NCI-H1436 treated with DMSO at 0.1 percent for 48 hours (cell line): Measurements from ENCODE around the gene MRPL55.

Source experiments
- DNase-seq: peaks from one replicate; lab custom pipeline; 2025; lab: John Stamatoyannopoulos, UW

MRPL55 gene

GRCh38 chr1:228084325-228084724 is 24.8 kb downstream of the MRPL55 start:
- DNase-seq, result no peak

GRCh38 chr1:228083871-228084278 is 25.2 kb downstream of the MRPL55 start:
- DNase-seq, result no peak

GRCh38 chr1:228082918-228083870 is 25.9 kb downstream of the MRPL55 start:
- no peak for DNase-seq

- peak; percentile 83 for DNase-seq
These were observed 26.7 kb downstream of the MRPL55 start, which contains the start of gene ARF1 for GRCh38 chr1:228082214-228082917. TSS of gene ARF1 (plus strand) at chr1:228082708. CDS start at chr1:228097115, 14,407 bp downstream.

DNA sequence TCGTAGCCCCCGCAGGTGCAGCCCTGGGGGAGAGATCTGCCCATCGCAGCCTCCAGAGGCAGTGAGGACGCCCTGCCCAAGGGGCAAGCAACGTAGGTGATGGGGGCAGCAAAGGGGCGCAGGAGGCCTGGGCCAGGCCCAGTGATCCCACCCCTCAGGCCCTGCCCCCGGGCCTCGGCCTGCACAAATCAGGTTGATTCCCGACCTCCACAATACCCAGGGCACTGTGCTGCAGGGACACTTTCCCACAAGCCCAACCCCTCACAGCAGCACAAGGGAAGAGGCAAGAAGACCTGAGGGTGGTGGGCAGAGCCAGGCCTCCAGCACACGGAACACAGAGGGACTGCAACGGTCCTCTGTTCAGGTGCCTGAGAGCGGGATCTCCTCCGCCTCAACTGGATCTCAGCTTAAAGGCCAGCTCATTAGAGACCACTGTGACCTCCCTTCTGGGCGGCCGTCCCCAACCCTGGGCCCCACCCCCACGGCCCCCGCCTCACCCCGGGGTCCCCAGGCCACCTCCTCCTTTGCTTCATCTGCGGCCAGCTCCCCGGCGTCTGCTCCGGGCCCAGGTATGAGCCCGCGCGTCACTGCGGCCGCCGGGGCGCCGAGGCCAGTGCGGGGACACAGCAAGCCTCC is 27.4 kb downstream of the MRPL55 start:
- DNase-seq, result no peak

- no peak for DNase-seq
These were observed 28.0 kb downstream of the MRPL55 start for GRCh38 chr1:228081144-228081543.

DNA sequence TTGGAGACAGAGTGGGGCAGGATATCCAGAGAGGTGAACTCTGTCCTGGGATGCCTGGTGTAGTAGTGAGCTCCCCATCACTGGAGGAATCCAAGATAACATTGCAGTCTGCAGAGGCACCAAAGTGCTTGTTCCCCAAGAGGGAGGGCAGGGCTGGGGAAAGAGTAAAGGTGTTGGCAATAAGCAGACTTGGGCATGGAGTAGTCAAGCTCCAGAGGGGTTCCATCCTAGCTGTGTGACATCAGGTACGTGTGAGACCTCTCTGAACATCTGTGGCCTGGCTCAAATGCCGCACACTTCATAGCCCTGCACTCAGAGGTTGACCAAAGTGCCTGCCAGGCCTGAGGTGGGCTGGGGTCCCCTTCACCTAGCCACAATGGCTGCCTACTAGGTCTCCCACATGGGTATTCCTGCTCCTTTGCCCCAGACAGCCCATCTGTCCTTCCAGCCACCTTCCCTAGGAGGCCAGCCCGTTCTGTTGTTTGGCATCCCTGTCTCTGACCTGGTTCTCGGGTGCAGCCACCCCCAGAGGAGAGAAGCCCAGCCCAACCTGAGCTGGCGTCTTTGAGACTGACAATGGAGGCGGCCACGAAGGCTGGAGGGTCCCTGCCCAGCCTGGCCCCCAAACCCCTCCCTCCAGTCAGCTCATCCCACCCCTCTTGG is 29.4 kb downstream of the MRPL55 start:
- DNase-seq, result no peak

- DNase-seq, result no peak
These were observed 30.1 kb downstream of the MRPL55 start for GRCh38 chr1:228079013-228079412.

GRCh38 chr1:228077565-228078330 is 31.4 kb downstream of the MRPL55 start:
- DNase-seq, result no peak

GRCh38 chr1:228076796-228077430 is 32.2 kb downstream of the MRPL55 start:
- no peak for DNase-seq

- no peak for DNase-seq
These were observed 33.3 kb downstream of the MRPL55 start for GRCh38 chr1:228075801-228076271.

DNA sequence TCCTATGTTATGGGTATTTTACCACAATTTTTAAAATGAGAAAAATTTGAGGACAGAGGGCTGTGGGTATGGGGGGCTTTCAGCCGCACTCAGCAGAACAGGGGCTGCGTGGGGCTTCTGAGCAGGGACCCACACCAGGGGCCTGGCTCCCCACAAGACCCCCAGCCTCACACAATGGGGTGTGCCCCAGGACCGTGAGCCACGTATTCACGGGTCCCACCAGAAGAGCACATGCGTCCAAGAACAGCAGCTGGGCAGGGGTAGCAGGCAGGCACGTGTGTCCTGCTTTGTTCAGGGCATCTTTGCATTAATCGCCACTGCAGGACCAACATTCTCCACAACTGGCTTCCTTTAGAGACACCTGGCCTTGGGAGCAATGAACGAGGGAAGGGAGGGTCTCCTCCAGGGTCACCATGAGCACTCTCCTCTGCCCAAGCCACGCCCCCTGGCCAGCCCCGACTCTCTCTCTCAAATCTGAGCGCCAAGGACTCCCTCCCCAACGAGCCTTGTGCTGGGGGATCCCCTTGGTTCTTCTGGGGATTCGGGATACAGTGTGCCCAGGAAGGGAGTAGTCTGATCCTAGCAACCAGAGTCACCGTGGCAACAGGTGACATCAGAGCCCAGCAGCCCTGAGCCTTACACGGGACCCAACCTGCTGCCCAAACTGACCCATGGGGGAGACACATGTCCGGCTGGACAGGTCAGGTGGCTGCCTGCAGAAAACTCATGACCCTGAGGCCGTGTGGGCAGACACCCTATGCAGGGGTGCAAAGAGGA is 34.0 kb downstream of the MRPL55 start:
- DNase-seq, result no peak

DNA sequence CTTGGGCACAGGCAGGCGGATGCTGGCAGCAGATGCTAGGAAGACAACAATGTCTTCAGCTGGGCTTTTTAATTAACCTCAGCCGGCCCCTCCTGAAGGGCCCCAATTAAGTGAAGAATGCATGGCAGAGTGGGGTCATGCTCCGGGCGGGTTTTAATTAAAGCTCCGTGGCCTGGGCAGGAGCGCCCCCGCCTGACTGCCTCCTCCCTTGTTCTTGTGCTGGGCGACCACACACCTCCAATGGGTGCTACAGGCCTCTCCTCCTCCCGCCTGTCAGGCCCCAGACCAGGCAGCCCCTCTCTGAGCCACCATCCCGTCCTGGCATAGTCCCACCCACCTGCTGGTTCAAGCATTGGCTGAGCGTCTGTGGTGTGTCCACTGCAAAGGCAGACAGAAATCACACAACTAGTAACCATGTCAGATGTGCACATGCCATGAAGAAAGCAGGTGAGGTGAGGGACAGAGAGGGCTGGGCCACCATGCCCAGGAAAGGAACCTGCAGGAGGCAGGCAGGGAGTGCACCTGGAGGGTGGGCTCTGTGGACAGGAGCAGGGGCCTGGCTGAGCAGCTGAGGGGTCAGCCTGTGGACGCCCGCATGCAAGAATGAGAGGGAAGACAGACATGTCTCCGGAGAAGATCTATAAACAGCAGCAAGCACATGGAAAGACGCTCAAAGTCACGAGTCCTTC is 35.1 kb downstream of the MRPL55 start:
- peak; percentile 34 for DNase-seq

- DNase-seq, result no peak
These were observed 35.8 kb downstream of the MRPL55 start for GRCh38 chr1:228073061-228073856.

DNA sequence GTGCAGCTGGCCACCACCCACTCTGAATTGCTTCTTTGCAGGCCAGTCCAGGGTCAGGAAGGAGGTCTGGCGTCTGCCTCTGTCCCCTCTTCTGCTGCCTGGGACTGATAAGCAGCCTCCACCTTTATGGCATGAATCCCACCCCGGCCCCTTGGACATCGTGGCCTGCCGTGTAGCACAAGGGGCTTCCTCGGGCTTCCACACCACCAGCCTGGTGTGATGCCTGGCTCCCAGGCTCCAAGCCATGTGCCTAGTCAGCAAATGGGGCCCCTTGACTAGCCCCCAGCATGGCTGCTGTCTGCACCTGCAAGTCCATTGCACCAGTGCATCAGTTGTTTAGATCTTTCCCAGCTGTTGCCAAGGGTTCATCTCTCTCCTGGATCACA is 36.4 kb downstream of the MRPL55 start:
- no peak for DNase-seq

DNA sequence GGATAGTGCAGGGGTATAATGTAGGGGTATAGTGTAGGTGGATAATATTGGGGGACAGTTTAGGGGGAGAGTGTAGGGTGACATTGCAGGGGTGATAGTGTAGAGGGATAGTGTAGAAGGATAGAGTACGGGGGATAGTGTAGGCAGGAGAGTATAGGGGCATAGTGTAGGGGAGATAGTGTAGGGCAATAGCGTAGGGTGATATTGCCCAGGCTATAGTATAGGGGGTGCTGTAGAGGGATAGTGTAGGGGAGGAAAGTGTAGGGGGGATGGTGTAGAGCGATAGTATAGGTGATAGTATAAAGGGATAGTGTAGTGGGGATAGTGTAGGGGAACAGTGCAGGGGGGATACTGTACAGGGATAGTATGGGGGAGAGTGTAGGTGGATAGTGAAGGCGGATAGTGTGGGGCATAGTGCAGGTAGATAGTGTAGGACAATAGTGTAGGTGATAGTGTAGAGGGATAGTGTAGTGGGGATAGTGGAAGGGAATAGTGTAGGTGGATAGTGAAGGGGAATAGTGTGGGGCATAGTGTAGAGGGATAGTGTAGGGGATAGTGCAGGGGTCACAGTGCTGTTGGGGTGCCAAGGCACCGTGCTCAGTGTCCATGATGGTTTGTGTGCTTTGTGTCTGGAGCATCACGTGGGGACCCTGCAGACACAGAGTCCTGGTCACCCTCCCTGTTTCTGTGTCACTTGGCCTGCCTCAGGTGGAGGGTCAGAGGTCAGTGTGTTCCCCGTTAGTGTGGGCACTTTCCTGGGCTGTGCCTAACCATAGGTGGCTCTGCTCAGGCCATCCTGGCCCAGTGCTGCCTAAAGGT is 37.1 kb downstream of the MRPL55 start:
- DNase-seq, result no peak

DNA sequence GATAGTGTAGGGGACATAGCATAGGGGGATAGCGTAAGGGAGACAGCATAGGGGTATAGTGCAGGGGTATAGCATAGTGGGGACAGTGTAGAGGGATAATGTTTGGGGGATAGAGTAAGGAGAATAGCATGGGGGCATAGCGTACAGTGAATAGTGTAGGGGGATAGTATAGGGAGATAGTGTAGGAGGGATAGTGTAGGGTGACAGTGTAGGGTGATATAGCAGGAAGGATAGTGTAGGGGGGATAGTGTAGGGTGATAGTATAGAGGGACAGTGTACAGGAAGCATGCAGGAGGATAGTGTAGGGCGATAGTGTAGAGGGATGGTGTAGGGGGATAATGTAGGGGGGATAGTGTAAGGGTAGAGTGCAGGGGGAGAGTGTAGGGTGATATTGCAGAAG is 38.2 kb downstream of the MRPL55 start:
- DNase-seq, result no peak

DNA sequence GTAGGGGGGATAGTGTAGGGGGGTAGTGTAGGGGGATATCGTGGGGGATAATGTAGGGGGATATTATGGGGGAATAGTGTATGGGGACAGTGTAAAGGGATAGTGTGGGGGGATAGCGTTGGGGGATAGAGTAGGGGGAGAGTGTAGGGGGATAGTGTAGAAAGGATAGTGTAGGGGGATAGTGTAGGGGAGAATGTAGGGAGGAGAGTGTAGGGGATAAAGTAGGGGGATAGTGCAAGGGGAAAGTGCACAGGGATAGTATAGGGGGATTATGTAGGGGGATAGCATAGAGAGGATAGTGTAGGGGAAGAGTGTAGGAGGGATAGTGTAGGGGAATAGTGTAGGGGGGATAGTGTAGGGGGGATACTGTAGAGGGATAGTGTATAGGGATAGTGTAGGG is 38.9 kb downstream of the MRPL55 start:
- DNase-seq, result no peak
